ENCODE results near the gene MIER2.
"Not testable (repeated sequence)": the region's sequence is repeated elsewhere in the genome, so short reads cannot be mapped to it uniquely, and the experiment has no call there.

DNA sequence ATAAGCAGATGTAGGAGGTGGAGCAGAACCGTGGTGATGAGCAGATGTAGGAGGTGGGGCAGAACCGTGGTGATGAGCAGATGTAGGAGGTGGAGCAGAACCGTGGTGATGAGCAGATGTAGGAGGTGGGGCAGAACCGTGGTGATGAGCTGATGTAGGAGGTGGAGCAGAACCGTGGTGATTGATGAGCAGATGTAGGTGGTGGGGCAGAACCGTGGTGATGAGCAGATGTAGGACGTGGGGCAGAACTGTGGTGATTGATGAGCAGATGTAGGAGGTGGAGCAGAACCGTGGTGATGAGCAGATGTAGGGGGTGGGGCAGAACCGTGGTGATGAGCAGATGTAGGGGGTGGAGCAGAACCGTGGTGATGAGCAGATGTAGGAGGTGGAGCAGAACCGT lies 37.3 kb upstream of the MIER2 start:
- TF ChIP-seq, protein P1, sequence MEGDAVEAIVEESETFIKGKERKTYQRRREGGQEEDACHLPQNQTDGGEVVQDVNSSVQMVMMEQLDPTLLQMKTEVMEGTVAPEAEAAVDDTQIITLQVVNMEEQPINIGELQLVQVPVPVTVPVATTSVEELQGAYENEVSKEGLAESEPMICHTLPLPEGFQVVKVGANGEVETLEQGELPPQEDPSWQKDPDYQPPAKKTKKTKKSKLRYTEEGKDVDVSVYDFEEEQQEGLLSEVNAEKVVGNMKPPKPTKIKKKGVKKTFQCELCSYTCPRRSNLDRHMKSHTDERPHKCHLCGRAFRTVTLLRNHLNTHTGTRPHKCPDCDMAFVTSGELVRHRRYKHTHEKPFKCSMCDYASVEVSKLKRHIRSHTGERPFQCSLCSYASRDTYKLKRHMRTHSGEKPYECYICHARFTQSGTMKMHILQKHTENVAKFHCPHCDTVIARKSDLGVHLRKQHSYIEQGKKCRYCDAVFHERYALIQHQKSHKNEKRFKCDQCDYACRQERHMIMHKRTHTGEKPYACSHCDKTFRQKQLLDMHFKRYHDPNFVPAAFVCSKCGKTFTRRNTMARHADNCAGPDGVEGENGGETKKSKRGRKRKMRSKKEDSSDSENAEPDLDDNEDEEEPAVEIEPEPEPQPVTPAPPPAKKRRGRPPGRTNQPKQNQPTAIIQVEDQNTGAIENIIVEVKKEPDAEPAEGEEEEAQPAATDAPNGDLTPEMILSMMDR (conservative IDR thresholded peaks at IDR 0.05) = not testable (repeated sequence)
- not testable (repeated sequence) for TF ChIP-seq ZFX (IDR thresholded peaks at IDR 0.05)
